Nucleus accumbens (tissue), 56 donors: Measurements from ENCODE around the gene SPRR1B.
"Not testable (repeated sequence)": the region's sequence is repeated elsewhere in the genome, so short reads cannot be mapped to it uniquely, and the experiment has no call there.

ENCODE experiments used
- DNase-seq, 56 donors: peaks; one replicate each; lab custom pipeline; 2025; lab: John Stamatoyannopoulos, UW

SPRR1B gene

DNA sequence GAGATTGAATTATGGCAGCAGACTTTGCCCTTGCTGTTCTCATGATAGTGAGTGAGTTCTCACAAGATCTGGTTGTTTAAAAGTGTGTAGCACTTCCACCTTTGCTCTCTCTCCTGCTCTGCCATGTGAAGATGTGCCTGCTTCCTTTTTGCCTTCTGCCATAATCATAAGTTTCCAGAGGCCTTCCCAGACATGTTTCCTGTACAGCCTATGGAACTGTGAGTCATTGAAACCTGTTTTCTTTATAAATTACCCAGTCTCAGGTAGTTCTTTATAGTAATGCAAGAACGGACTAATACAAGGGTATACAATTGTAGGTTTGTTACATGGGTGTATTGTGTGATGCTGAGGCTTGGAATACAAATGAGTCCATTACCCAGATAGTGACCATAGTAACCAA is 4.2 kb downstream of the SPRR1B start:
- DNase-seq: no peak

DNA sequence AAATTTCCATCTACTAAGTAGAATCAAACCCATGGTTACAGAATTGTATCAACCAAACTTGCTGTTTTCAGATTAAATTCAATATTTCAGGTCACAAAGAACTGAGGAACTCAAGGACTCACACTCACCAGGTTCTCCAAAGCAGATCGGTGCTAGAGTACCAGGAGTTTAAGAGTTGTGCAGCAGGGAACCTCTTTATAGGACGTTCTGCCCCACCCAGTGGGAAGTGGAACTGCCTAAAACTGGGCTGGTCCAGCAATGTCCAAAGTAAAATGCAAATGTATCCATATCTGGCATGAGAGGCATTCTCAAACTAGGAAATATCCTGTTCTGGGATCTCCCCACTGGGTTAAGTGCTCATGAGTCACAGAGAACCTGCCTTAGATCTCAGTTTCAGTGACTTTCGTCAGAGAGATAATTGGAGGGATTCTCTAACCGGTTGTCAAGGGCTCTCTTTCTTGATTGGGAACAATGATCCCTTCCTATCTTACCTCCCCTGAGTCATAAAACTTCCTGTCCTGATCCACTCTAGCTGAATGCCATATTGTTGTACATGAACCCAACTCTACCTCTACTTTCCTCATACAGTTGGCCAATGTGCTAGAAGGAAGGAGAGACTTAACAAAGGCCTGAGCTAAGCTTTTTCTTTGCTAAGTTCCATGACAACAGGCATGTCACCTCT is 10.1 kb downstream of the SPRR1B start, which contains the start of gene SPRR2D:
TSS of gene SPRR2D (minus strand) at position 171 of the 682 bp plus-strand sequence. CDS start 774 bp downstream, outside the sequence.
- DNase-seq: no peak

DNA sequence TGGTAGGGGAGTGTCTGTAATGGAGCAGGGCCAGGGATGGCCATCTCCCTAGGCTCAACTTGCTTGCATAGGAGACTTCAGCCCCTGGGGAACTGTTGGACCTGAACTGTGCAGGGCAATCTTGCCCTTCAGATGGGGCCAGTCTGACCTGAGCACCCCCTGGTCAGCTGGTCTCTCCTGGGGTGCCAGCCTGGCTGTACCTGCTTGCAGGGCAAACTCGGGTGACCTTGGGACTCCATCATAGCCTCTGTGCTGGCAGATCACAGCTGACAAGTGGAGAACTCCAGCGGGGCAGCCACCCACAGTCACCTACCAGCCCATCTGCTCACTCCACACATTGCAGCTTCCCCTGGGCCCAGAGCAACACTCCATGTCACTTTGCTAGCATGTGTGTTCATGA is 18.2 kb downstream of the SPRR1B start:
- DNase-seq: no peak

DNA sequence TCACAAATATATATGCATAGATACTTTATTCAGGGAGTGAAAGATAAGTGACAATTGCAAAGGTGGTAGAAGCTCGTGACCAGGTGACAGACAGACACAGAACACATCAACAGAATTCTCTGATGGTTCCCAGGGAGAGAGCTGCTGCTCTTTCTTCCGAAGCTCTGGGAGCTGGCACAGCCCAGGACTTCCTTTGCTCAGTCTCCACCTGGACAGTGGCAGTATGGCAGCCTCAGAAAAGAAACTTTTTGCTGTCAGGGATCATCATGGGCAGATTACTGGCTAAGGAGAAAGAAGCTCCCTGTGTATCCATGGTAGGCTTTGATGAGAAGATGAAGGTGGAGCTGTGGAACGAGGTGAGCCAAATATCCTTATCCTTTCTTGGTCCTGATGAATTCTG is 25.1 kb downstream of the SPRR1B start:
- DNase-seq: not testable (repeated sequence)

DNA sequence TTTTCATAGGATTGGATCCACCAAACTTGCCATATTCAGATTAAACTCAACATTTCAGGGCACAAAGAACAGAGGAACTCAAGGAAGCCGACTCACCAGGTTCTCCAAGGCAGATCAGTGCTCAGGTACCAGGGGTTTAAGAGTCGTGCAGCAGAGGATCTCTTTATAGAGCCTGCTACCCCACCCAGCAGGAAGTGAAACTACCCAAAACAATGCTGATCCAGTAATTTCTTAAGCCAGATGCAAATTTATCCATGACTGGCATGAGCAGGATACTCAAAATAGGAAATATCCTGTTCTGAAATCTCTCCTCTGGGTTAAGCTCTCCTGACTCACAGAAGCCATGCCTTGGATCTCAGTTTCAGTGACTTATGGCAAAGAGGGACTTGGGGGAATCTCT is 26.4 kb downstream of the SPRR1B start, which contains the start of gene SPRR2A:
TSS of gene SPRR2A (minus strand) at position 138 of the 400 bp plus-strand sequence. CDS start 777 bp downstream, outside the sequence.
- no peak for DNase-seq

DNA sequence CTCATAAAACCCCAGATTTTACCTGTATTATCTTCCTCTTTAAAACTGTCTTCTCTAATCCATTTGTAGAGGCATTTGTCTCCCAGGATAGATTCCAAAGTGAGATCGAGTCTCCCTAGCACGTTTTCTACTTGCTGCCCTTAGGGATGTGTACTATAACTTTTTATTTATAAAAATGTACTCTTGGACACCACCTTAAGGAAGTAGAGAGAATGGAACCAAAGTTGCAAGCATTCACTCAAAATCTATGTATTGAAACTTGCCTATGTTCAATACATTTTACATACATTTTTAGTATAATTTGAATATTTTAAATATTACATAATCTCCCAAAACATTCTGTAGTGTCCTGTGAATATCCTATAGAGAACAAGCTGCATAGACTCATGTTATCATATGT is 27.2 kb downstream of the SPRR1B start:
- no peak for DNase-seq

DNA sequence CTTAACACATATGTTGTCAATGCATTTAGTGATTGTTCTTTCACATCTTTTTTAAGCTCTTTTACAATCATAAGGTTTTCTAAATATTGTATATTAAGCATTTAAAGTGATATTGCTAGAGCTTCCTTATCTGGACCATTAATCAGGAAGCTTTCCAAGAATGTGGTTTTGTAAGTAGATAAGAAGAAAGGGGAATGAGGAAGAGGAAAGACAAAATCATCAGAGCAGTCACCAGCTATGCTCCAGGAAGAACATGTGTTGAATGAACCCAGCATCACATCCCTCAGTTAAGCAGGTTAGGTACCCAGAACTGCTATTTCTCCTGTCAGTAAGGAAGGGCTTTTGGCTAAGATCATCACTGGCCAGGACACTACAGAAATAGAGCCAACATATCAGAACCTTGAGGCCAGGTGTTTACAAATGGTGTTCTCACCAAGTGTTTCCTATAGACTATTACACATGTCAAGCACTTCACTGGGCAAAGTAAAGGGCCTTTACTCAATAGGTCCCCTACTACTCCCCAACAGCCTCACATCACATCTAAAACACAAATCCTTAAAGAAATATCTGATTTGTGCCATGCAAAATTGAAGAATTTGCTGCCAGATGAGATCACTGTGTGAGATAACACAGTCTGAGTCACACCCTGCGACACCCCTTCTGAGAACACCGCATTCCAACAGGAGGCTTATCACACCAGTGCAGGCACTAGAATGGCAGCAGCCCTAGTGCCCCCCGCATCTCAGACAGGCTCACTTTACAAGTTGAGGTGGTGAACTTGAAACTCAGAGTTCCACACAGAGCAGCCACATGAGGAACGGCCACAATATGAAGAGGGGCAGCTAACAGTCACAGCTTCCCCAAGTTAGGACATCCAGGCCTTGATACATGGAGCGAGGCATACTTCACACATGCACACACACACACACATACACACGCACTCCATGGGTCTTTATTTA is 28.1 kb downstream of the SPRR1B start:
- DNase-seq: no peak

DNA sequence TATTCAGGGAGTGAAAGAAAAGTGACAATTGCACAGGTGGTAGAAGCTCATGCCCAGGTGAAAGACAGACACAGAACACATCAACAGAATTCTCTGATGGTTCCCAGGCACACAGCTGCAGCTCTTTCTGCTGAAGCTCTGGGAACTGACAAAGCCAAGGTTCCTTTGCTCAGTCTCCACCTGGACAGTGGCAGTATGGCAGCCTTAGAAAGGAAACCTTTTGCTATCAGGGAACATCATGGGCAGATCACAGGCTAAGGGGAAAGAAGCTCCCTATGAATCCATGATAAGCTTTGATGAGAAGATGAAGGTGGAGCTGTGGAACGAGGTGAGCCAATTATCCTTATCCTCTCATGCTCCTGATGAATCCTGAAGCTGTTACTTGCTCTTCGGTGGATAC is 39.2 kb downstream of the SPRR1B start:
- DNase-seq: no peak

DNA sequence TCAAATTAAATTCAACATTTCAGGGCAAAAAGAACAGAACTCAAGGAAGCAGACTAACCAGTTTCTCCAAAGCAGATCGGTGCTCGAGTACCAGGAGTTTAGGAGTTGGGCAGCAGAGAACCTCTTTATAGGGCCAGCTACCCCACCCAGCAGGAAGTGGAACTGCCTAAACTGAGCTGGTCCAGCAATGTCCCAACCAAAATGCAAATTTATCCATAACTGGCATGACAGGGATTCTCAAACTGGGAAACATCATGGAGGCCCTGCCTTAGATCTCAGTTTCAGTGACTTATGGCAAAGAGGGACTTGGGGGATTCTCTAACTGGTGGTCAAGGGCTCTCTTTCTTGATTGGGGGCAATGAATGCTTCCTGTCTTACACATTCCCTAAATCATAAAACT is 40.5 kb downstream of the SPRR1B start, which contains the start of gene SPRR2B:
TSS of gene SPRR2B (minus strand) at position 101 of the 400 bp plus-strand sequence. CDS start 772 bp downstream, outside the sequence.
- DNase-seq: no peak

DNA sequence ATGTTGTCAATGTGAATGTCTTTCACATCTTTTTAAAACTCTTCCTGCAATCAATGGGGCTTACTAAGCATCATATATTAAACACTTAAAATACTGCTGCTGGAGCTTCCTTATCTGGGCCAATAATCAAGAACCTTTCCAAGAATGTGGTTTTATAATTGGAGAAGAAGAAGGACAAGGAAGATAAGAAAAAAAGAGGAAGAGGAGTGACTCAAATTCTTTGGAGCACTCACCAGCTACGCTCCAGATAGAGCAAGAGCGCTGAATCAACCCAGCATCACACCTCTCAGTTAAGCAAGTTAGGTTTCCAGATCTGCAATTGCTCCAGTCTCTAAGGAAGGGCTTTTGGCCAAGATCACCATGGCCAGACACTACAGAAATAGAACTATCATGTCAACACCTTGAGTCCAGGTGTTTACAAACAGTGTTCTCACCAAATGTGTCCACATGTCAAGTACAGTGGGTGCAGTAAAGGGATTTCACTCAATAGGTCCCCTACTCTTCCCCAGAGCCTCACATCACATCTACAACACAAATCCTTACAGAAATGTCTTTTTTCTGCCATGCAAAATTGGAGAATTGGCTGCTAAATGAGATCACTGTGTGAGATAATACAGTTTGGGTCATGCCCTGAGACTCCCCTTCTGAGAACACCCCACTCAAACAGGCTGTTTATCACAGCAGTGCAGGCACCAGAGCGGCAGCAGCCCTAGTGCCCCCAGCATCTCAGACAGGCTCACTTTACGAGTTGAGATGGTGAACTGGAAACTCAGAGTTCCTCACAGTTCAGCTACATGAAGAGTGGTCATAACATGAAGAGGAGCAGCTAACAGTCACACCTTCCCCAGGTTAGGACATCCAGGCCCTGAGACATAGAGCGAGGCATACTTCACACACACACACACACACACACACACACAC is 42.1 kb downstream of the SPRR1B start:
- DNase-seq: no peak

DNA sequence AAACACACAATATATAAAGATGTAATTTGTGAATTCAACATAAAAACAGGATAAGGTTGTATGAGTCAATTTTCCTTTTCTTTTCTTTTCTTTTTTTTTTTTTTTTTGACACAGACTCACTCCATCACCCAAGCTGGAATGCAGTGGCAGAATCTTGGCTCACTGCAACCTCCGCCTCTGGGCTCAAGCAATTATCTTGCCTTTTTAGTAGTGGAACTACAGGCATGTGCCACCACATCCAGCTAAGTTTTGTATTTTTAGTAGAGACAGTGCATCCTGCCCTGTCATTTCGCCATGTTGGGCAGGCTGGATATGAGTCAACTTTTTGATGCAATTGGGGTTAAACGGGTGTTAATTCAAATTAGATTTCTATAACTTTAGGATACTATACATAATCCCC is 50.7 kb downstream of the SPRR1B start:
- DNase-seq: no peak
